GM12878 (cell line): ENCODE measurements around the gene CALHM3. TPM values are rescaled to one million over a fixed set of nuclear protein-coding genes. Genes with fewer than 3 reads are reported as not detected.

Experiments used
- DPF2 ChIP-seq: fragments of 450-650 bp; IDR thresholded peaks from 2 replicates; pipeline ENCODE4 v1.6.1; 2017; ENCODE audit warnings: mild to moderate bottlenecking
- E2F4 ChIP-seq: IDR thresholded peaks from 2 replicates; pipeline ENCODE4 v1.6.1; 2012; ENCODE audit warnings: low read depth, low read length, improper control_type of control experiment
- IRF4 ChIP-seq: IDR thresholded peaks from 2 replicates; pipeline ENCODE4 v1.6.1; 2011; ENCODE audit warnings: low read depth, low read length
- MYB ChIP-seq: fragments of 150-350 bp; IDR thresholded peaks from 2 replicates; pipeline ENCODE4 v1.6.1; 2014; ENCODE audit warnings: mild to moderate bottlenecking, low read depth, low read length, borderline replicate concordance
- NRF1 ChIP-seq: conservative IDR thresholded peaks from 2 replicates; pipeline ENCODE4 v1.6.1; 2011; ENCODE audit warnings: mild to moderate bottlenecking, low read depth, low read length, improper control_type of control experiment
- RAD21 ChIP-seq: IDR thresholded peaks from 2 replicates; pipeline ENCODE4 v1.6.1; 2011; ENCODE audit warnings: mild to moderate bottlenecking, low read depth, low read length, moderate library complexity; ENCODE audit not compliant: insufficient read depth
- RUNX3 ChIP-seq: IDR thresholded peaks from 2 replicates; pipeline ENCODE4 v1.6.1; 2012; ENCODE audit warnings: low read length, inconsistent platforms
- SIN3A ChIP-seq: IDR thresholded peaks from 2 replicates; pipeline ENCODE4 v1.6.1; 2012; ENCODE audit warnings: low read depth, low read length, improper control_type of control experiment
- SKIL ChIP-seq: fragments of 450-650 bp; IDR thresholded peaks from 2 replicates; pipeline ENCODE4 v1.6.1; 2017; ENCODE audit warnings: mild to moderate bottlenecking, low read depth, inconsistent platforms; ENCODE audit not compliant: poor library complexity, severe bottlenecking
- SPI1 ChIP-seq: IDR thresholded peaks from 2 replicates; pipeline ENCODE4 v1.6.1; 2011; ENCODE audit warnings: low read depth, mild to moderate bottlenecking, low read length, moderate library complexity, borderline replicate concordance; ENCODE audit not compliant: insufficient read depth
- TARDBP ChIP-seq: IDR thresholded peaks from 2 replicates; pipeline ENCODE4 v1.6.1; 2016; ENCODE audit warnings: borderline replicate concordance
- ZSCAN29 ChIP-seq: fragments of 450-650 bp; IDR thresholded peaks from 2 replicates; pipeline ENCODE4 v1.6.1; 2017; ENCODE audit warnings: mild to moderate bottlenecking, moderate library complexity
- polyA plus RNA-seq, 11 experiments: library from polyadenylated mRNA; depleted of rRNA in 4 of 11; unstranded in 6 of 11; stranded (reverse) in 5 of 11; fragments of >200 nt; fragmentation: Nextera tagmentation in 4 of 11; fragmentation: Illumina TruSeq in 1 of 11; extraction: Ambion mirVana in 4 of 11; extraction: Trizol in 1 of 11; gene quantifications; 1 replicate in 1 of 11; 2 replicates in 10 of 11; pipeline versions ENCODE4 v1.2.1 to v1.2.3, GENCODE V29; 2011 to 2016; ENCODE audit warnings: inconsistent platforms in 2 of 11, missing spikeins in 2 of 11, low read depth in 1 of 11
- total RNA-seq, 4 experiments: library from RNA; depleted of rRNA in 3 of 4; stranded (reverse); fragments of >200 nt in 3 of 4; fragmentation: Illumina TruSeq in 1 of 4; extraction: Trizol in 1 of 4; gene quantifications; 2 replicates each; pipeline versions ENCODE4 v1.2.1 to v1.2.3, GENCODE V29; 2013 to 2021
- TF ChIP-seq, protein P1 (sequence below): fragments of 450-650 bp; IDR thresholded peaks from 2 replicates; pipeline ENCODE4 v1.6.1; 2014; ENCODE audit warnings: mild to moderate bottlenecking
- TF ChIP-seq, protein P2 (sequence below): IDR thresholded peaks from 2 replicates; pipeline ENCODE4 v1.6.1; 2012; ENCODE audit warnings: low read length, inconsistent platforms
- TF ChIP-seq, protein P3 (sequence below): fragments of 450-650 bp; IDR thresholded peaks from 2 replicates; pipeline ENCODE4 v1.6.1; 2017; ENCODE audit warnings: mild to moderate bottlenecking, moderate library complexity
- TF ChIP-seq, protein P4 (sequence below): fragments of 150-350 bp; IDR thresholded peaks from 2 replicates; pipeline ENCODE4 v1.6.1; 2016; ENCODE audit warnings: low read depth, low read length

The CALHM3 gene
- total and polyA plus RNA-seq, 10 of the 15 experiments (the other 5 are each of a cell fraction or from before 2014, with no cell fraction given) = 0.03 to 0.42 (median 0.11) TPM; not detected in 5

GRCh38 chr10:103504181-103504783 is 25.2 kb upstream of the CALHM3 start (continued):
- TF ChIP-seq, protein P1, sequence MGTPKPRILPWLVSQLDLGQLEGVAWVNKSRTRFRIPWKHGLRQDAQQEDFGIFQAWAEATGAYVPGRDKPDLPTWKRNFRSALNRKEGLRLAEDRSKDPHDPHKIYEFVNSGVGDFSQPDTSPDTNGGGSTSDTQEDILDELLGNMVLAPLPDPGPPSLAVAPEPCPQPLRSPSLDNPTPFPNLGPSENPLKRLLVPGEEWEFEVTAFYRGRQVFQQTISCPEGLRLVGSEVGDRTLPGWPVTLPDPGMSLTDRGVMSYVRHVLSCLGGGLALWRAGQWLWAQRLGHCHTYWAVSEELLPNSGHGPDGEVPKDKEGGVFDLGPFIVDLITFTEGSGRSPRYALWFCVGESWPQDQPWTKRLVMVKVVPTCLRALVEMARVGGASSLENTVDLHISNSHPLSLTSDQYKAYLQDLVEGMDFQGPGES = no peak
- TF ChIP-seq SIN3A (no peak), SPI1 (0 out of 2 replicates have a peak, but pooled peaks have one; percentile 7), RUNX3 (peak; percentile 90), TARDBP (no peak), IRF4 (no peak), E2F4 (no peak), SKIL (peak; percentile 30), MYB (no peak), NRF1 (no peak), ZSCAN29 (no peak), DPF2 (peak; percentile 44; the same call in 1 of the 2 replicates), RAD21 (no peak)
- TF ChIP-seq, protein P2, sequence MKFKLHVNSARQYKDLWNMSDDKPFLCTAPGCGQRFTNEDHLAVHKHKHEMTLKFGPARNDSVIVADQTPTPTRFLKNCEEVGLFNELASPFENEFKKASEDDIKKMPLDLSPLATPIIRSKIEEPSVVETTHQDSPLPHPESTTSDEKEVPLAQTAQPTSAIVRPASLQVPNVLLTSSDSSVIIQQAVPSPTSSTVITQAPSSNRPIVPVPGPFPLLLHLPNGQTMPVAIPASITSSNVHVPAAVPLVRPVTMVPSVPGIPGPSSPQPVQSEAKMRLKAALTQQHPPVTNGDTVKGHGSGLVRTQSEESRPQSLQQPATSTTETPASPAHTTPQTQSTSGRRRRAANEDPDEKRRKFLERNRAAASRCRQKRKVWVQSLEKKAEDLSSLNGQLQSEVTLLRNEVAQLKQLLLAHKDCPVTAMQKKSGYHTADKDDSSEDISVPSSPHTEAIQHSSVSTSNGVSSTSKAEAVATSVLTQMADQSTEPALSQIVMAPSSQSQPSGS = 0 out of 2 replicates have a peak, but pooled peaks have one; percentile 25
- TF ChIP-seq, protein P3, sequence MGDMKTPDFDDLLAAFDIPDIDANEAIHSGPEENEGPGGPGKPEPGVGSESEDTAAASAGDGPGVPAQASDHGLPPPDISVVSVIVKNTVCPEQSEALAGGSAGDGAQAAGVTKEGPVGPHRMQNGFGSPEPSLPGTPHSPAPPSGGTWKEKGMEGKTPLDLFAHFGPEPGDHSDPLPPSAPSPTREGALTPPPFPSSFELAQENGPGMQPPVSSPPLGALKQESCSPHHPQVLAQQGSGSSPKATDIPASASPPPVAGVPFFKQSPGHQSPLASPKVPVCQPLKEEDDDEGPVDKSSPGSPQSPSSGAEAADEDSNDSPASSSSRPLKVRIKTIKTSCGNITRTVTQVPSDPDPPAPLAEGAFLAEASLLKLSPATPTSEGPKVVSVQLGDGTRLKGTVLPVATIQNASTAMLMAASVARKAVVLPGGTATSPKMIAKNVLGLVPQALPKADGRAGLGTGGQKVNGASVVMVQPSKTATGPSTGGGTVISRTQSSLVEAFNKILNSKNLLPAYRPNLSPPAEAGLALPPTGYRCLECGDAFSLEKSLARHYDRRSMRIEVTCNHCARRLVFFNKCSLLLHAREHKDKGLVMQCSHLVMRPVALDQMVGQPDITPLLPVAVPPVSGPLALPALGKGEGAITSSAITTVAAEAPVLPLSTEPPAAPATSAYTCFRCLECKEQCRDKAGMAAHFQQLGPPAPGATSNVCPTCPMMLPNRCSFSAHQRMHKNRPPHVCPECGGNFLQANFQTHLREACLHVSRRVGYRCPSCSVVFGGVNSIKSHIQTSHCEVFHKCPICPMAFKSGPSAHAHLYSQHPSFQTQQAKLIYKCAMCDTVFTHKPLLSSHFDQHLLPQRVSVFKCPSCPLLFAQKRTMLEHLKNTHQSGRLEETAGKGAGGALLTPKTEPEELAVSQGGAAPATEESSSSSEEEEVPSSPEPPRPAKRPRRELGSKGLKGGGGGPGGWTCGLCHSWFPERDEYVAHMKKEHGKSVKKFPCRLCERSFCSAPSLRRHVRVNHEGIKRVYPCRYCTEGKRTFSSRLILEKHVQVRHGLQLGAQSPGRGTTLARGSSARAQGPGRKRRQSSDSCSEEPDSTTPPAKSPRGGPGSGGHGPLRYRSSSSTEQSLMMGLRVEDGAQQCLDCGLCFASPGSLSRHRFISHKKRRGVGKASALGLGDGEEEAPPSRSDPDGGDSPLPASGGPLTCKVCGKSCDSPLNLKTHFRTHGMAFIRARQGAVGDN = no peak
- TF ChIP-seq, protein P4, sequence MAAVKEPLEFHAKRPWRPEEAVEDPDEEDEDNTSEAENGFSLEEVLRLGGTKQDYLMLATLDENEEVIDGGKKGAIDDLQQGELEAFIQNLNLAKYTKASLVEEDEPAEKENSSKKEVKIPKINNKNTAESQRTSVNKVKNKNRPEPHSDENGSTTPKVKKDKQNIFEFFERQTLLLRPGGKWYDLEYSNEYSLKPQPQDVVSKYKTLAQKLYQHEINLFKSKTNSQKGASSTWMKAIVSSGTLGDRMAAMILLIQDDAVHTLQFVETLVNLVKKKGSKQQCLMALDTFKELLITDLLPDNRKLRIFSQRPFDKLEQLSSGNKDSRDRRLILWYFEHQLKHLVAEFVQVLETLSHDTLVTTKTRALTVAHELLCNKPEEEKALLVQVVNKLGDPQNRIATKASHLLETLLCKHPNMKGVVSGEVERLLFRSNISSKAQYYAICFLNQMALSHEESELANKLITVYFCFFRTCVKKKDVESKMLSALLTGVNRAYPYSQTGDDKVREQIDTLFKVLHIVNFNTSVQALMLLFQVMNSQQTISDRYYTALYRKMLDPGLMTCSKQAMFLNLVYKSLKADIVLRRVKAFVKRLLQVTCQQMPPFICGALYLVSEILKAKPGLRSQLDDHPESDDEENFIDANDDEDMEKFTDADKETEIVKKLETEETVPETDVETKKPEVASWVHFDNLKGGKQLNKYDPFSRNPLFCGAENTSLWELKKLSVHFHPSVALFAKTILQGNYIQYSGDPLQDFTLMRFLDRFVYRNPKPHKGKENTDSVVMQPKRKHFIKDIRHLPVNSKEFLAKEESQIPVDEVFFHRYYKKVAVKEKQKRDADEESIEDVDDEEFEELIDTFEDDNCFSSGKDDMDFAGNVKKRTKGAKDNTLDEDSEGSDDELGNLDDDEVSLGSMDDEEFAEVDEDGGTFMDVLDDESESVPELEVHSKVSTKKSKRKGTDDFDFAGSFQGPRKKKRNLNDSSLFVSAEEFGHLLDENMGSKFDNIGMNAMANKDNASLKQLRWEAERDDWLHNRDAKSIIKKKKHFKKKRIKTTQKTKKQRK = no peak
